IMR-90 (cell line): ENCODE results near the gene PRKD2. TPM values are rescaled to one million over a fixed set of nuclear protein-coding genes. Genes with fewer than 3 reads are reported as not detected.

Experiments
- ATAC-seq: fragments of 200-7000 bp; cut with Tn5 transposase; 2 replicates; pipeline ENCODE4 v1.9.1; 2020; ENCODE audit warnings: low read depth, mild to moderate bottlenecking, moderate library complexity
- BruUV-seq: library from RNA; stranded (reverse); fragments of 400-500 nt; replicated peaks from 2 replicates; lab custom pipeline; 2021; lab: Mats Ljungman, UMichigan
- CTCF ChIA-PET: fragments of 300-600 bp; formaldehyde crosslinking; extraction: SDS; loops from one replicate; lab custom pipeline; 2021; ENCODE audit warnings: antibody characterized with exemption; lab: Yijun Ruan, JAX
- POLR2A ChIA-PET: fragments of 300-600 bp; sonication (Branson Sonifier 250); formaldehyde crosslinking; loops from one replicate; lab custom pipeline; 2022; ENCODE audit warnings: antibody characterized with exemption; ENCODE audit not compliant: unreplicated experiment; lab: Charles Lee
- DNase-seq: peaks from one replicate; pipeline ENCODE4 v3.0.0; 2013
- H2AFZ ChIP-seq: replicated peaks from 2 replicates; pipeline ENCODE3; 2013; ENCODE audit warnings: low read length, mild to moderate bottlenecking; ENCODE audit not compliant: poor library complexity
- H2AK5ac ChIP-seq: 2 replicates; pipeline ENCODE4 v1.6.1; 2013; ENCODE audit warnings: low read depth, low read length, inconsistent platforms
- H2AK9ac ChIP-seq: replicated peaks from 2 replicates; pipeline ENCODE3; 2013; ENCODE audit warnings: mild to moderate bottlenecking, low read depth, low read length, moderate library complexity; ENCODE audit not compliant: poor library complexity
- H2BK120ac ChIP-seq: 2 replicates; pipeline ENCODE4 v1.6.1; 2013; ENCODE audit warnings: low read depth, low read length, inconsistent platforms
- H2BK15ac ChIP-seq: 3 replicates; pipeline ENCODE4 v1.6.1; 2013; ENCODE audit warnings: low read depth, low read length, inconsistent platforms
- H2BK20ac ChIP-seq: 2 replicates; pipeline ENCODE4 v1.6.1; 2013; ENCODE audit warnings: low read depth, mild to moderate bottlenecking, inconsistent platforms, low read length, moderate library complexity
- H2BK5ac ChIP-seq: 2 replicates; pipeline ENCODE4 v1.6.1; 2013; ENCODE audit warnings: mild to moderate bottlenecking, low read depth, low read length, inconsistent platforms; ENCODE audit not compliant: poor library complexity, severe bottlenecking
- H3K14ac ChIP-seq: replicated peaks from 2 replicates; pipeline ENCODE4 v1.6.1; 2013; ENCODE audit warnings: low read depth, low read length, inconsistent platforms
- H3K18ac ChIP-seq: 2 replicates; pipeline ENCODE4 v1.6.1; 2013; ENCODE audit warnings: low read depth, low read length, control low read depth
- H3K23ac ChIP-seq: 2 replicates; pipeline ENCODE4 v1.6.1; 2013; ENCODE audit warnings: low read depth, low read length, inconsistent platforms
- H3K27ac ChIP-seq: 2 replicates; pipeline ENCODE4 v1.5.1; 2013; ENCODE audit warnings: mild to moderate bottlenecking, control low read depth, low read length; ENCODE audit not compliant: insufficient read depth
- H3K27me3 ChIP-seq: 2 replicates; pipeline ENCODE4 v1.6.1; 2013; ENCODE audit warnings: low read length; ENCODE audit not compliant: control insufficient read depth, insufficient read depth
- H3K36me3 ChIP-seq: 2 replicates; pipeline ENCODE4 v1.6.1; 2013; ENCODE audit warnings: low read length, mixed read lengths; ENCODE audit not compliant: control insufficient read depth, insufficient read depth
- H3K4ac ChIP-seq: 2 replicates; pipeline ENCODE4 v1.6.1; 2013; ENCODE audit warnings: low read depth, low read length, inconsistent platforms
- H3K4me1 ChIP-seq: 2 replicates; pipeline ENCODE4 v1.6.1; 2013; ENCODE audit warnings: low read length, mixed read lengths; ENCODE audit not compliant: control insufficient read depth, insufficient read depth
- H3K4me2 ChIP-seq: 2 replicates; pipeline ENCODE4 v1.6.1; 2013; ENCODE audit warnings: low read depth, mild to moderate bottlenecking, control low read depth, low read length, moderate library complexity
- H3K4me3 ChIP-seq: 2 replicates; pipeline ENCODE4 v1.5.1; 2013; ENCODE audit warnings: low read depth, mild to moderate bottlenecking, control low read depth, low read length, moderate library complexity; ENCODE audit not compliant: insufficient read depth
- H3K56ac ChIP-seq: 2 replicates; pipeline ENCODE4 v1.6.1; 2013; ENCODE audit warnings: low read length, inconsistent platforms; ENCODE audit not compliant: insufficient read depth; ENCODE audit errors: extremely low read depth
- H3K79me1 ChIP-seq, 2 experiments: 2 replicates each; pipeline ENCODE4 v1.6.1; 2013; ENCODE audit warnings: low read length in 2 of 2, inconsistent platforms in 1 of 2, low read depth in 1 of 2
- H3K9ac ChIP-seq: 2 replicates; pipeline ENCODE4 v1.6.1; 2013; ENCODE audit warnings: low read depth, low read length, control low read depth
- H3K9me1 ChIP-seq: 2 replicates; pipeline ENCODE4 v1.6.1; 2013; ENCODE audit warnings: low read length, inconsistent platforms; ENCODE audit not compliant: insufficient read depth
- H3K9me3 ChIP-seq: 2 replicates; pipeline ENCODE4 v1.6.1; 2013; ENCODE audit warnings: low read length; ENCODE audit not compliant: control insufficient read depth, insufficient read depth
- H4K20me1 ChIP-seq: 2 replicates; pipeline ENCODE4 v1.6.1; 2013; ENCODE audit warnings: low read length, inconsistent platforms; ENCODE audit not compliant: insufficient read depth
- H4K5ac ChIP-seq: 2 replicates; pipeline ENCODE4 v1.6.1; 2013; ENCODE audit warnings: mild to moderate bottlenecking, low read depth, low read length, control low read depth
- H4K8ac ChIP-seq, 2 experiments: 2 replicates each; pipeline ENCODE4 v1.6.1; 2013; ENCODE audit warnings: low read depth in 2 of 2, low read length in 2 of 2, control low read depth in 1 of 2, inconsistent platforms in 1 of 2
- H4K91ac ChIP-seq: 2 replicates; pipeline ENCODE4 v1.6.1; 2013; ENCODE audit warnings: low read depth, low read length, inconsistent platforms; ENCODE audit not compliant: insufficient read depth
- BHLHE40 ChIP-seq: fragments of 150-350 bp; IDR thresholded peaks from 2 replicates; pipeline ENCODE4 v1.6.1; 2016; ENCODE audit warnings: mild to moderate bottlenecking, low read depth, low read length
- CEBPB ChIP-seq: IDR thresholded peaks from 2 replicates; pipeline ENCODE4 v1.6.1; 2012; ENCODE audit warnings: low read depth, low read length, improper control_type of control experiment
- CHD1 ChIP-seq: IDR thresholded peaks from 2 replicates; pipeline ENCODE4 v1.6.1; 2012; ENCODE audit warnings: low read depth, low read length, improper control_type of control experiment
- CTCF ChIP-seq: conservative IDR thresholded peaks from 2 replicates; pipeline ENCODE4 v1.5.1; 2012; ENCODE audit warnings: mild to moderate bottlenecking, low read depth, low read length, improper control_type of control experiment
- ELK1 ChIP-seq: fragments of 150-350 bp; IDR thresholded peaks from 2 replicates; pipeline ENCODE4 v1.6.1; 2016; ENCODE audit warnings: low read depth, mild to moderate bottlenecking, low read length, moderate library complexity, borderline replicate concordance
- FOS ChIP-seq: fragments of 150-350 bp; IDR thresholded peaks from 2 replicates; pipeline ENCODE4 v1.6.1; 2016; ENCODE audit warnings: low read depth, low read length
- MAFK ChIP-seq: IDR thresholded peaks from 2 replicates; pipeline ENCODE4 v1.6.1; 2012; ENCODE audit warnings: low read depth, low read length, improper control_type of control experiment
- MAZ ChIP-seq: IDR thresholded peaks from 2 replicates; pipeline ENCODE4 v1.6.1; 2012; ENCODE audit warnings: low read depth, mild to moderate bottlenecking, low read length, improper control_type of control experiment, moderate library complexity, borderline replicate concordance
- MXI1 ChIP-seq: IDR thresholded peaks from 2 replicates; pipeline ENCODE4 v1.6.1; 2012; ENCODE audit warnings: low read depth, mild to moderate bottlenecking, low read length, moderate library complexity, borderline replicate concordance
- NFE2L2 ChIP-seq: fragments of 150-350 bp; IDR thresholded peaks from 2 replicates; pipeline ENCODE4 v1.6.1; 2016; ENCODE audit warnings: low read depth, mild to moderate bottlenecking, low read length
- POLR2A ChIP-seq: IDR thresholded peaks from 2 replicates; pipeline ENCODE4 v1.6.1; 2012; ENCODE audit warnings: mild to moderate bottlenecking, low read depth, low read length
- RAD21 ChIP-seq: IDR thresholded peaks from 2 replicates; pipeline ENCODE4 v1.6.1; 2012; ENCODE audit warnings: low read length, improper control_type of control experiment
- RCOR1 ChIP-seq: IDR thresholded peaks from 2 replicates; pipeline ENCODE4 v1.6.1; 2012; ENCODE audit warnings: mild to moderate bottlenecking, low read length, improper control_type of control experiment; ENCODE audit not compliant: insufficient replicate concordance
- RFX5 ChIP-seq: IDR thresholded peaks from 2 replicates; pipeline ENCODE4 v1.8.0; 2012; ENCODE audit warnings: low read depth, mild to moderate bottlenecking, low read length, moderate library complexity
- SMC3 ChIP-seq: fragments of 150-350 bp; IDR thresholded peaks from 2 replicates; pipeline ENCODE4 v1.6.1; 2016; ENCODE audit warnings: low read depth, mild to moderate bottlenecking, antibody characterized with exemption, low read length, moderate library complexity
- USF2 ChIP-seq: fragments of 150-350 bp; IDR thresholded peaks from 2 replicates; pipeline ENCODE4 v1.6.1; 2017; ENCODE audit warnings: mild to moderate bottlenecking, antibody characterized with exemption, low read length, low read depth
- WGBS, 2 experiments: methylation state at CpG; one replicate each; pipeline versions ENCODE4 v1.1.5 to v1.1.7; 2013; ENCODE audit warnings: missing lambda C conversion rate in 2 of 2; ENCODE audit not compliant: insufficient read length in 1 of 2; ENCODE audit errors: extremely low coverage in 2 of 2; 5-methylcytosine and 5-hydroxymethylcytosine counted together
- dilution Hi-C: fragments of 300-500 bp; cut with HindIII; formaldehyde crosslinking; loops from one replicate; pipeline ENCODE4 v1.14.3; 2018; ENCODE audit warnings: low sequenced_read_pairs; ENCODE audit not compliant: unreplicated experiment
- in situ Hi-C: fragments of 300-500 bp; cut with MboI; formaldehyde crosslinking; loops from 3 replicates; pipeline ENCODE4 v1.14.3; 2019; ENCODE audit warnings: low sequenced_read_pairs, inconsistent platforms, mixed read lengths
- intact Hi-C: fragments of 100-400 bp; cut with micrococcal nuclease; formaldehyde crosslinking; loops from 2 replicates; pipeline ENCODE4 v1.10.0; 2022
- polyA plus RNA-seq, 3 experiments: library from polyadenylated mRNA; depleted of rRNA; stranded (reverse); fragments of >200 nt; gene quantifications; 2 replicates each; pipeline ENCODE4 v1.2.3, GENCODE V29; 2012; ENCODE audit warnings: low replicate concordance in 1 of 3
- total RNA-seq: library from RNA; depleted of rRNA; stranded (reverse); fragments of >200 nt; gene quantifications from 2 replicates; pipeline ENCODE4 v1.2.3, GENCODE V29; 2012

PRKD2 gene
- total and polyA plus RNA-seq, 2 of the 4 experiments (the other 2 are of a cell fraction), result 9.9 to 19.6 TPM

GRCh38 chr19:46654621-46655152, 62.2 kb downstream of the PRKD2 start:
- intact Hi-C loops (no loop called here), dilution Hi-C loops (no loop called here), in situ Hi-C loops (no loop called here)
- Histone ChIP-seq H3K18ac (no peak overlapping the region), H4K5ac (no peak overlapping the region), H2BK20ac (no peak overlapping the region), H3K9me3 (no peaks in the 10 kb centered on the region), H3K56ac (no peak overlapping the region), H2BK5ac (no peak overlapping the region), H3K4me1 (peaks cover 3% of the 10 kb centered on the region), H3K14ac (no peak overlapping the region), H3K27me3 (no peaks in the 10 kb centered on the region), H2BK15ac (no peak overlapping the region), H4K8ac (no peak overlapping the region; a peak in 1 of 4 replicates), H2AK9ac (no peak overlapping the region), H2BK120ac (no peak overlapping the region), H3K79me1 (peaks cover 0 to 6% of the 10 kb centered on the region in 2 experiments; a peak in 1 of 4 replicates), H3K9ac (no peak overlapping the region), H3K4me2 (no peak overlapping the region), H2AK5ac (0 out of 2 replicates have a peak overlapping the region, but pooled peaks have one; percentile 20), H3K9me1 (0 out of 2 replicates have a peak, but pooled peaks cover 3% of the 10 kb centered on the region), H2AFZ (no peak overlapping the region), H3K4me3 (no peak overlapping the region), H3K27ac (no peak overlapping the region), H4K91ac (no peak overlapping the region), H3K4ac (no peak overlapping the region), H3K36me3 (peaks cover 2% of the 10 kb centered on the region; the same call in 1 of the 2 replicates), H3K23ac (no peak overlapping the region), H4K20me1 (no peaks in the 10 kb centered on the region)
- DNase-seq (no peak), ATAC-seq (no peak)
- TF ChIP-seq CTCF (no peak), USF2 (no peak), RAD21 (no peak), MAFK (no peak), MXI1 (no peak), POLR2A (no peak), FOS (no peak), ELK1 (no peak), RFX5 (no peak), BHLHE40 (no peak), NFE2L2 (no peak), RCOR1 (no peak), MAZ (no peak), CEBPB (no peak), CHD1 (no peak), SMC3 (no peak)
- POLR2A ChIA-PET, result no interaction called here
- CTCF ChIA-PET, result no interaction called here
- whole genome bisulfite sequencing, 2 experiments, result 46% methylated on average over 5 of the region's 16 CpGs; no CpG with 5 or more reads in 1 of the 2 experiments
- BruUV-seq, result no TSS peak
